ENCODE measurements around the gene MAGEB1. TPM values are rescaled to one million over a fixed set of nuclear protein-coding genes. Genes with fewer than 3 reads are reported as not detected.

The MAGEB1 gene
- polyA plus RNA-seq, 1 donor from 2014 or later = not detected

GRCh38 chrX:30248854-30249253, 1.9 kb downstream of the MAGEB1 start:
- TF ChIP-seq EP300 (conservative IDR thresholded peaks at IDR 0.05; ENCODE audit: poor library complexity, severe bottlenecking) = no peak
- no peak for TF ChIP-seq CTCF (IDR thresholded peaks at IDR 0.05; ENCODE audit: poor library complexity, severe bottlenecking)
- TF ChIP-seq POLR2AphosphoS5 (IDR thresholded peaks at IDR 0.05) = no peak
- no peak for TF ChIP-seq REST (IDR thresholded peaks at IDR 0.05; ENCODE audit: borderline replicate concordance)
- TF ChIP-seq EZH2 (IDR thresholded peaks at IDR 0.05; ENCODE audit: borderline replicate concordance, insufficient read depth, low read length, poor library complexity, severe bottlenecking) = no peak
- no peak for TF ChIP-seq MXI1 (conservative IDR thresholded peaks at IDR 0.05; ENCODE audit: poor library complexity, severe bottlenecking)
- TF ChIP-seq TAF1 (IDR thresholded peaks at IDR 0.05; ENCODE audit: low read depth) = no peak
- no peak for TF ChIP-seq SMC3 (conservative IDR thresholded peaks at IDR 0.05; ENCODE audit: poor library complexity)
- TF ChIP-seq RAD21 (conservative IDR thresholded peaks at IDR 0.05) = no peak
- Histone ChIP-seq H3K9me2 (ENCODE audit: insufficient read depth, low read length) (no peaks in the 10 kb centered on the region), H3K4me2 (ENCODE audit: low read length) (no peak overlapping the region), H2AFZ (ENCODE audit: low read depth, low read length) (no peak overlapping the region), H3K36me3 (ENCODE audit: insufficient read depth, low read length) (no peaks in the 10 kb centered on the region), H3K79me2 (replicated peaks; ENCODE audit: insufficient read depth, low read length) (no peaks in the 10 kb centered on the region), H3K9ac (ENCODE audit: low read length) (no peak overlapping the region), H3K9me3 (ENCODE audit: low read length) (no peaks in the 10 kb centered on the region), H3F3A (ENCODE audit: insufficient read depth, low read length, poor library complexity, severe bottlenecking) (no peaks in the 10 kb centered on the region), H3K4me3 (ENCODE audit: low read length) (no peak overlapping the region), H3K27me3 (ENCODE audit: insufficient read depth, low read depth, low read length) (no peaks in the 10 kb centered on the region), H3K27ac (ENCODE audit: low read length) (no peak overlapping the region), H4K20me1 (ENCODE audit: insufficient read depth) (no peaks in the 10 kb centered on the region)

- Histone ChIP-seq H3K9ac (ENCODE audit: low read length) (no peak overlapping the region), H3K79me2 (replicated peaks; ENCODE audit: insufficient read depth, low read length) (no peaks in the 10 kb centered on the region), H3K27me3 (ENCODE audit: insufficient read depth, low read depth, low read length) (no peaks in the 10 kb centered on the region), H3F3A (ENCODE audit: insufficient read depth, low read length, poor library complexity, severe bottlenecking) (no peaks in the 10 kb centered on the region), H3K4me3 (ENCODE audit: low read length) (no peak overlapping the region), H3K9me3 (ENCODE audit: low read length) (no peaks in the 10 kb centered on the region), H3K36me3 (ENCODE audit: insufficient read depth, low read length) (no peaks in the 10 kb centered on the region), H3K9me2 (ENCODE audit: insufficient read depth, low read length) (no peaks in the 10 kb centered on the region), H2AFZ (ENCODE audit: low read depth, low read length) (no peak overlapping the region), H3K4me2 (ENCODE audit: low read length) (no peak overlapping the region), H4K20me1 (ENCODE audit: insufficient read depth) (no peaks in the 10 kb centered on the region), H3K27ac (ENCODE audit: low read length) (no peak overlapping the region)
- no peak for TF ChIP-seq CTCF (IDR thresholded peaks at IDR 0.05; ENCODE audit: poor library complexity, severe bottlenecking)
- TF ChIP-seq EZH2 (IDR thresholded peaks at IDR 0.05; ENCODE audit: borderline replicate concordance, insufficient read depth, low read length, poor library complexity, severe bottlenecking) = no peak
- no peak for TF ChIP-seq SMC3 (conservative IDR thresholded peaks at IDR 0.05; ENCODE audit: poor library complexity)
- no peak for TF ChIP-seq EP300 (conservative IDR thresholded peaks at IDR 0.05; ENCODE audit: poor library complexity, severe bottlenecking)
- TF ChIP-seq POLR2AphosphoS5 (IDR thresholded peaks at IDR 0.05) = no peak
- no peak for TF ChIP-seq MXI1 (conservative IDR thresholded peaks at IDR 0.05; ENCODE audit: poor library complexity, severe bottlenecking)
- no peak for TF ChIP-seq TAF1 (IDR thresholded peaks at IDR 0.05; ENCODE audit: low read depth)
- TF ChIP-seq REST (IDR thresholded peaks at IDR 0.05; ENCODE audit: borderline replicate concordance) = no peak
- no peak for TF ChIP-seq RAD21 (conservative IDR thresholded peaks at IDR 0.05)
Observed at GRCh38 chrX:30253257-30253656, 6.3 kb downstream of the MAGEB1 start.

Measured in neural cell (in vitro differentiated cells).